Astrocyte (in vitro differentiated cells and primary cell): Measurements from ENCODE around the gene RFTN1.

ENCODE experiments used
- CTCF ChIP-seq: IDR thresholded peaks from 2 replicates; pipeline ENCODE4 v1.5.1; 2011; ENCODE audit warnings: low read depth, mild to moderate bottlenecking, inconsistent platforms, low read length, moderate library complexity; ENCODE audit not compliant: insufficient read depth
- EZH2 ChIP-seq: IDR thresholded peaks from 2 replicates; pipeline ENCODE4 v1.6.1; 2012; ENCODE audit warnings: mild to moderate bottlenecking, low read length, inconsistent platforms; ENCODE audit not compliant: insufficient read depth

GRCh38 chr3:16284633-16285032, 228.9 kb downstream of the RFTN1 start:
- TF ChIP-seq EZH2, result no peak
- no peak for TF ChIP-seq CTCF
